Left renal cortex interstitium (tissue), 4 donors: ENCODE measurements around the gene SH3RF1. TPM values are rescaled to one million over a fixed set of nuclear protein-coding genes. Genes with fewer than 3 reads are reported as not detected.
"Not testable (repeated sequence)": the region's sequence is repeated elsewhere in the genome, so short reads cannot be mapped to it uniquely, and the experiment has no call there.

ENCODE experiments used
- DNase-seq, 4 donors: peaks; one replicate each; pipeline ENCODE4 v3.0.0-alpha.2; 2013; ENCODE audit warnings: low read depth in 4 of 4, low spot score in 2 of 4, missing footprints in 1 of 4
- polyA plus RNA-seq, 4 donors: library from polyadenylated mRNA; unstranded; fragments of 120-200 nt; gene quantifications; one replicate each; pipeline ENCODE4 v1.2.1, GENCODE V29; 2013; ENCODE audit not compliant: insufficient read length in 4 of 4

The SH3RF1 gene
- polyA plus RNA-seq, 4 donors = 27.6 to 35.9 (median 28.7) TPM

- DNase-seq = no peak
Measured at GRCh38 chr4:169278624-169279023, 7.9 kb upstream of the SH3RF1 start.

- DNase-seq = not testable (repeated sequence)
Measured at GRCh38 chr4:169277838-169278237, 7.1 kb upstream of the SH3RF1 start.

GRCh38 chr4:169275180-169275579 is 4.4 kb upstream of the SH3RF1 start:
- no peak for DNase-seq

GRCh38 chr4:169274033-169274432 is 3.3 kb upstream of the SH3RF1 start:
- DNase-seq = no peak

GRCh38 chr4:169272265-169272886 is 1.6 kb upstream of the SH3RF1 start:
- no peak for DNase-seq

- no peak for DNase-seq
Measured at GRCh38 chr4:169271692-169272007, 894 bp upstream of the SH3RF1 start.

- no peak for DNase-seq
Measured at GRCh38 chr4:169269916-169270809, 593 bp downstream of the SH3RF1 start.

GRCh38 chr4:169268951-169269760 is 1.6 kb downstream of the SH3RF1 start:
- DNase-seq = no peak

- DNase-seq = no peak
Measured at GRCh38 chr4:169267070-169267469, 3.7 kb downstream of the SH3RF1 start.

- no peak for DNase-seq
Measured at GRCh38 chr4:169266661-169267060, 4.1 kb downstream of the SH3RF1 start.

GRCh38 chr4:169266081-169266480 is 4.7 kb downstream of the SH3RF1 start:
- no peak for DNase-seq

- DNase-seq = no peak
Measured at GRCh38 chr4:169263791-169264392, 6.9 kb downstream of the SH3RF1 start.

GRCh38 chr4:169260217-169260866 is 10.4 kb downstream of the SH3RF1 start:
- DNase-seq = no peak

GRCh38 chr4:169259271-169259670 is 11.5 kb downstream of the SH3RF1 start:
- DNase-seq = no peak

- no peak for DNase-seq
Measured at GRCh38 chr4:169258141-169258540, 12.6 kb downstream of the SH3RF1 start.

GRCh38 chr4:169256856-169257761 is 13.6 kb downstream of the SH3RF1 start:
- DNase-seq = no peak

GRCh38 chr4:169256101-169256612 is 14.6 kb downstream of the SH3RF1 start:
- no peak for DNase-seq

GRCh38 chr4:169254546-169254983 is 16.2 kb downstream of the SH3RF1 start:
- DNase-seq = no peak

- DNase-seq = no peak
Measured at GRCh38 chr4:169253904-169254303, 16.9 kb downstream of the SH3RF1 start.
